Hindlimb muscle (tissue), 1 donor: ENCODE measurements around the gene SRSF4. TPM values are rescaled to one million over a fixed set of nuclear protein-coding genes. Genes with fewer than 3 reads are reported as not detected.
"Not testable (repeated sequence)": the region's sequence is repeated elsewhere in the genome, so short reads cannot be mapped to it uniquely, and the experiment has no call there.

ENCODE experiments used
- DNase-seq: peaks from one replicate; pipeline ENCODE4 v3.0.0-alpha.2; 2013
- polyA plus RNA-seq: library from polyadenylated mRNA; unstranded; fragments of 120-200 nt; gene quantifications from one replicate; pipeline ENCODE4 v1.2.1, GENCODE V29; 2013; ENCODE audit not compliant: insufficient read length

The SRSF4 gene
- 74.1 TPM for polyA plus RNA-seq

GRCh38 chr1:29181413-29182225 lies at the start of gene SRSF4:
SRSF4 (minus strand) TSS chr1:29181900; CDS start chr1:29181752, 148 bp downstream.
- peak; percentile 100 for DNase-seq

DNA sequence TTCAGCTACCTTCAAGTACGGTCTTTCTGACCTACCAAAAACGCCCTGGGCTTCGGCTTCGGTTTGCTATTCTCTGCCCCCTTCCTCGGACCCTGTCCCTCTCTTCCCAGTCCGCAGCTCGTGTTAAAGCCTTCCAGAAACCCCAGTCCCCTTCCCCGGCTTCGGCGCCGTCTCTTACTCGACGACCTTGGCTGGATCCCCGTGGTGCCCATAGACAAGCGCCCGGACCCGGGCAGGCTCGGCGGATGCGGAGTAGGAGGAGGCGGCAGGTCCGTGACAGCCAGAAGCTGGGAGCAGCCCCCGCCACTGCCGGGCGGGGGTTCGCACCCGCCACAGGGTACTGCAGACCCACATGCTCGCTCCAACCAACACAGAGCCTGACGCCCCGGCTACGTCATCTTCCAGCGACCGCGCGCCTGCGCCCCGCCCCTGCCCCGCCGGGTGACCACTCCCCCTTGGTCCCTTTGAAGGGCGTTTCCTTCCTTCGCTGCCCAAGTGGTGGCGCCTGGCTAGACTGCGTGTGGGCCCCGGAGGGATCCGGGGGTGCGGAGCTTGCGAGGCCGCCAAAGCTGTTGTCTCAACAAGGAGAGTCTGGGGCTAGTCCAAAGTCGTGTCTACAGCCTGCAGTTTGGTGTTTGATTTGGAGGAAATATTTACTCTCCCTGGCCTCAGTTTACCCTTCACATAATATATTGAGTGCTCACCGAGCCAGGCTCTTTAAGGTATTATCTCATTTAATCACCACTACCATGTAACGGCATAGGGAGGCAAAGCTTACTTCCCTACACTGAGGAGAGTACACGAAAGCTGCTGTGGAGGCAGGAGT lies 49.1 kb upstream of the SRSF4 start, which contains the start of gene MECR:
Gene MECR (minus strand): TSS at position 382 of the 826 bp plus-strand sequence. CDS start 28 bp downstream, at position 354.
- DNase-seq, result peak; percentile 92

GRCh38 chr1:29230204-29230552 lies 48.5 kb upstream of the SRSF4 start:
- DNase-seq, result no peak

DNA sequence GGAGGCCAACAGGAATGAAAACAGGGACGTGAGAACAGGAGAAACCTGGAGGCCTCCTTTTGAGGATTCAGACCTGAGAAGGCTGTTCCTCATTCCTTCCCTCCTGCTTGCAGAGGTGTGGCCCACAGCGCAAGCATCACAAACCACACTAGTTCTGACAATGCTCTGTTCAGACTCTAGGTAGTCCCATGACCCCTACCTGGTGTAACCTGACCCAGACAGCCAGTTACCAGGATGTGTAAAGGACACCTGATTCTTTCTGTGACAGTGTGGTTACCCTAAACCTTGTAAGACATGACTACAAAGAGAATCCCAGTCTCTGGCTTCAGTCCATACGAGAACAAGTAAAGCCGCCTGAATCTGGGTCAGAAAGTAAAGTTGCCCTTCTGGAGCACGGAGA lies 45.8 kb upstream of the SRSF4 start:
- DNase-seq, result no peak

DNA sequence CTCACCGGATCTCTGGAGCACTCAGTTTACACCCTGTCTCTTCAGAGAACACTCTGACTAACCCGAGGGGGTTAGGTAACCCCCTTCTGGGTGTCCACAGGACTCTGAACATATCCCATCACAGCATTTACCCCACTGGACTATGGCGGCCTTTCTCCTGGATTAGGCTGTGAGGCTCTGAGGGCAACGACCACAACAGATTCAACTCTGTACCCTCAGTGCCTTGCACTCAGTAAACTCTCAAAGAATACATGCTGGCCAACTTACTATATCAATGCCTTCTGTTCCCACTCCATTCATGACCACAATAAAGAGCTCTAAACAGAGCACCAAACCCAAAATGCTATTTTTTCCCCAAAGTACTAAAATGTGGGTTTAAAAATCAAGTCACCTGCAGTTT lies 43.7 kb upstream of the SRSF4 start:
- DNase-seq, result no peak

GRCh38 chr1:29224356-29224837 lies 42.7 kb upstream of the SRSF4 start:
- no peak for DNase-seq

GRCh38 chr1:29223521-29223920 lies 41.8 kb upstream of the SRSF4 start:
- DNase-seq, result no peak

DNA sequence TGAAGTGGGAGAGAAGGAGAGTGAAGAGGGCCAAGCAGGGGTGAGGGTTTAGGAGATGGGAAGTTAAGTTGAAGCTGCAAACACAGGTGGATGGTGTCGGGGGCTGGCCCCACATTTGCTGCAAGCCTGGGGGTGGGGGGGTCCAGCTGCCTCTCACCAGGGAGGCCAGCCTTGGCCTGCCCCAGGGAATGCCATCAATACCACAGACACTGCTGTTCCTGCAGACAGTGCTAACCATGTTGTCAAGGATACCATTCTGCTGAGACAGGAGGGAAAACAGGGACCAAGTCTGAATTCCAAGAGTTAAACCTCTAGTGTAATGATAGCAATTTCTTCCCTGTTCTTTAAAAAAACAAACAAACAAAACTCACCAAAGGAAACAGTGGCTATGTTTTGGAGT lies 41.0 kb upstream of the SRSF4 start:
- no peak for DNase-seq

- not testable (repeated sequence) for DNase-seq
Measured at GRCh38 chr1:29222260-29222659, 40.6 kb upstream of the SRSF4 start.

DNA sequence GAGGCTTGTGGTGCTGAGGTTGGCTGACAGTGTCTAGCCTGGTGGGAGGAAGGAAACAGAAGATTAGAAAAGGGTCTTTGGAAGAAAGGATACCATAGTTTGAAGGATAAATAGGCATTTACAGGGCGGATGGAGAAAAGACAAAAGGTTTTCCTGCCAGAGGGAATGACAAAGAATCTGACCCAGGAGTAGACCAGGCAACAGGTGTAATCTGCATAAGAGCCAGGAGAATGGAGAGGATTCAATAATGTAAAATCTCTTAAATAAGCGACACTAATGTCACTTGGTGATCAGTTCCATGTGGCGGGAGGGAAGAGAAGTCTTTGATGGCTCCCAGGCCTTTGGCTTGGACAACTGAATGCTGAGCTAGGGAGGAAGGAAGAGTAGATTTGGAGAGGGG lies 39.6 kb upstream of the SRSF4 start:
- DNase-seq, result no peak

DNA sequence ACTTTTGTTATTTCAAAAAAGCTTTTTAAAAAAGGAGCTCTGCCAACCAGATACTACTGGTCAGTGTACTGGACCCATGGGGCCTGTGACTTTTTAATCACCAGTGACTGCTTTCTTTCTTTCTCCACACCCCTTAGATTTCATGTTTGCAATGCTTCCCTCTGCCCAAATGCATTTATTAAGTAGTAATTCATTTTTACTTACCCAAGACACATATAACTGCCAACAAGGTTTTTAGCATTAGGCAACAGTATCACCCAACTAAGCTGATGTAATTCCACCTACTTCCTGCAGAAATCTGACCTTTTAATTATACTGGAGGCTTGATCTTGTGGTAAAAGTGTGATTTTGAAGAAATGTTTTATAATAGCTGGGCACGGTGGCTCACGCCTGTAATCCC lies 36.5 kb upstream of the SRSF4 start:
- DNase-seq, result no peak

GRCh38 chr1:29217633-29218032 lies 35.9 kb upstream of the SRSF4 start:
- no peak for DNase-seq

- no peak for DNase-seq
Measured at GRCh38 chr1:29213055-29213454, 31.4 kb upstream of the SRSF4 start.

GRCh38 chr1:29211086-29212030 lies 29.7 kb upstream of the SRSF4 start:
- DNase-seq, result no peak

GRCh38 chr1:29210278-29211085 lies 28.8 kb upstream of the SRSF4 start:
- DNase-seq, result no peak

GRCh38 chr1:29209173-29209572 lies 27.5 kb upstream of the SRSF4 start:
- no peak for DNase-seq

DNA sequence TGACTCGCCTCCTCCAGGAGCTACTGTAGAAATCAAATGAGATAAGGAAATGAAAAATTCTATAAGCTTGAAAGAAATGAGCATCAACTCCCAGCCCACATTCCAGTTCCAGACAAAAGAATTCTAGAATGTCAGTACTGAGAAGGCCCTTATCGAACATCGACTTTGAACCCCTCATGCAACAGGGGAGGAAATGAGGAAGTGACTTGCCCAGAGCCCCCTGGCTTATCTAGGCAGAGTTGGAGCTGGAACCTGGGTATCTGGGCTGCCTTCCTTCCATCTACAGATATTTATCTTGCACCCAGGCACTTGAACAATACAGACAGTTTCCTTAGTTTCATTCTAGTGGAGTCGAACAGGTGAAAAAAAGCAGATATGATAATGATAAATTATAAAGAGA lies 26.7 kb upstream of the SRSF4 start:
- no peak for DNase-seq

- peak; percentile 95 for DNase-seq
Measured at GRCh38 chr1:29202584-29203340, 21.1 kb upstream of the SRSF4 start.

- peak; percentile 18 for DNase-seq
Measured at GRCh38 chr1:29202053-29202452, 20.4 kb upstream of the SRSF4 start.

GRCh38 chr1:29201595-29202051 lies 19.9 kb upstream of the SRSF4 start:
- DNase-seq, result no peak
